ENCODE results near the gene GASK1A.

GRCh38 chr3:42957573-42957972 lies 21.5 kb upstream of the GASK1A start:
- TF ChIP-seq ARNT (IDR thresholded peaks at IDR 0.05) = no peak
- no peak for TF ChIP-seq CTBP1 (IDR thresholded peaks at IDR 0.05; ENCODE audit: borderline replicate concordance)
- TF ChIP-seq NFRKB (IDR thresholded peaks at IDR 0.05) = no peak
- no peak for TF ChIP-seq ELF4 (IDR thresholded peaks at IDR 0.05)
- no peak for TF ChIP-seq SP1 (IDR thresholded peaks at IDR 0.05)
- no peak for TF ChIP-seq FOXA1 (IDR thresholded peaks at IDR 0.05)
- no peak for TF ChIP-seq ZNF384 (IDR thresholded peaks at IDR 0.05)
- no peak for TF ChIP-seq HDGF (IDR thresholded peaks at IDR 0.05; ENCODE audit: borderline replicate concordance)
- no peak for TF ChIP-seq FOXM1 (IDR thresholded peaks at IDR 0.05; ENCODE audit: borderline replicate concordance)
- TF ChIP-seq TARDBP (IDR thresholded peaks at IDR 0.05) = no peak
- TF ChIP-seq L3MBTL2 (conservative IDR thresholded peaks at IDR 0.05) = no peak
- TF ChIP-seq BHLHE40 (IDR thresholded peaks at IDR 0.05; ENCODE audit: borderline replicate concordance) = no peak

Data from HEK293T (cell line).